ENCODE data around the gene RAB38.

Gene RAB38

DNA sequence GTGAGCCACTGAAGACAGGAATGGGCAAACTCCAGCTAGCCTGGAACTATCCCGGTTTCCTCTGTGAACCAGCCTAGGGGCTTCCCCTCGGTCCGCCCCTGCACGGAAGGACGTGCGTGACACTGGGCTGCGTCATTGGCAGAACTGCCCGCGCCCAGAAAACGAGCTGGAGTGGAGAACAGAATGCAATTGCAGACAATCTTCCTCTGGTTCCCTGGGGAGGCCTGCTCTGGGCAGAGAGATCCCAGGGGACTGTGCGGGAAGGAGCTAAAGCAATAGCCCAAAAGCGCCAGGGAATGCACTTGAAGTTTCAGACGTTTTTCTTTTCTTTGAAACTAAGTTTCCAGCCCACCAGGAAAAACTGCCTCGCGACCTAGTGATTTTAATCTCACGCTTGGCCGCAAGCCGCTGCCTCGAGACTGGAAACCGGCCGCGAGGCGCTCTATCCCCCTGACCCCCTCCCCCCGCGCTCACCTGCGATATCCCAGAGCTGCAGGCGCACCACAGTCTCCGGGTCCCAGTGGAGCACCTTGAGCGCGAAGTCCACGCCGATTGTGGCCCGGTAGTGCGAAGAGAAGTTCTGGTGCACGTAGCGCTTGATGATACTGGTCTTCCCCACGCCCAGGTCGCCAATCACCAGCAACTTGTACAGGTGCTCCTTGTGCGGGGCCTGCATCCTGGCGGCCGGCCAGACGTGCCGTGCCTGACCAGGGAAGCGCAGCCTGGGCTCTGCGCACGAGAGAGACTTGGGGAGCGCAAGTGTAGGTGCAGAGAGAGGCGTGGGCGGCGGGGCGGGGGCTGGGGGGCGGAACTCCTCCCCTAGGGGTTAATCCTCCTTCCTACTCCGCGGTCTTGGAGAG, at the start of gene RAB38:
RAB38 (minus strand) TSS at position 735 of the 860 bp plus-strand sequence; CDS start at position 676, 59 bp downstream.
- in situ Hi-C loops (cut with MboI; ENCODE audit: low sequenced_read_pairs): no loop called here

DNA sequence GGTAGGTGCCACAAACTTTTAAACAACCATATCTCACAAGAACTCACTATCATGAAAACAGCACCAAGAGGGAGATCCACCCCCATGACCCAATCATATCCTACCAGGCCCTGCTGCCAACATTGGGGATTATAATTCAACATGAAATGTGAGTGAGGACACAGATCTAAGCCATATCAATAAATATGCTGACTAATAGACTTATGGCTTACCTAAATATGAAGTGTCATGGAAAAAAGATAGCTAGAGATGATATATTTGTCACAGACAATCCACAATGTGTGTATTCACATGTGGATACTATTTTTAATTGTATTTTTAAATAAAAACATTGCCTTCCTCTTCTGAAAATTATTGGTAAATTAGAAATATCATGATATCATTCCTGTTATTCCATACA, 38.2 kb upstream of the RAB38 start:
- in situ Hi-C loops (cut with MboI; ENCODE audit: low sequenced_read_pairs): no loop called here

DNA sequence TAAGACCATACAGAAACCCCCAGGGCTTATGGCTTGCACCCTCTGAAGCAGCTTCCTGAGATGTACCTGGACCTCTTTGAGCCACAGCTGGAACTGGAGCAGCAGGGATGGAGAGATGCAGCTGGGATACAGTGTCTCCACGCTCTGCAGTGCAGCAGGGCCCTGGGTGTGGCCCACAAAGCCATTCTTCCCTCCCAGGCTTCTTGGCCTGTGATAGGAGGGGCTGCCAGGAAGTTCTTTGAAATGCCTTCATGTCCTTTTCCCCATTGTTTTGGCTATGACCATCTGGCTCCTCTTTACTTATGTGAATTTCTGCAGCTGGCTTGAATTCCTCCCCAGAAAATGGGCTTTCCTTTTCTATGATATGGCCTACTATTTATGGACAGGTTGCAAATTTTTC, 37.1 kb upstream of the RAB38 start:
- in situ Hi-C loops (cut with MboI; ENCODE audit: low sequenced_read_pairs): no loop called here

DNA sequence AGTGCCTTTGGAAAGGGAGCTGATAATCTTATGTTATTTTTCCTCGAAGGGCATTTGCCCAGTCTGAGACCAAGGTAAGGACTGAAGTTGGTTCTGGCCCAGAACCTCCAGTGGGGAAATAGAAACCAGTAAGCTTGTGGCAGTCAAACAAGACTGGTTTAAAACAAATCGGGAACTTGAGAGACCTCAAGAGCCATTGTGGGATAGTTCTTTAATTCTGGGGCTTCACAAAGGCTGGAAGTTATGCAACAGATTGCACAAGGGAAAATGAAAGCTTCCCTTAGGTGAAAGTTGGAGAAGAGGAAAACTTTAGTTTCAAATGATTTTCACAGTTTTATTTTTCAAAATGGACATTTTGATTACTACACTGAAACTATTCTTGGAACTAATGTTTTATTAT, 33.5 kb upstream of the RAB38 start:
- in situ Hi-C loops (cut with MboI; ENCODE audit: low sequenced_read_pairs): no loop called here

DNA sequence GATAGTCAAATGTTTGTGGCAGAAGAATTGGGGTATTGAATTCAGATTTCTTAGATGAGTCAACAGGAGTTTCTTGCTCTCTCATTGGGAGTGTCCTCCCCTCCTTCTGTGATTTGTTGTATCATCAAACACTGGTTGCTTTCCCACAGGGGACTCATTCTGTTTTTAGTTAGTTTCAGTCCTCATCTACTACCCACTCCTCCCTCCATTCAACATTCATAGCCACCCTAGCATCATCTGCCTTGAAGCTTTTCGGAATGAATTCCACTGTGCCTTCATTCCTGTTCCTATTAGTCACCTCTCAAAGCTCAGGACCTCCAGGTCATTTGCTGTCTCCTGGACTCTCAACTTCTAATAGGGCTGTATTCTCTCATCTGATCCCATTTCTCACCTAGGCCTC, 31.5 kb upstream of the RAB38 start:
- in situ Hi-C loops (cut with MboI; ENCODE audit: low sequenced_read_pairs): no loop called here

DNA sequence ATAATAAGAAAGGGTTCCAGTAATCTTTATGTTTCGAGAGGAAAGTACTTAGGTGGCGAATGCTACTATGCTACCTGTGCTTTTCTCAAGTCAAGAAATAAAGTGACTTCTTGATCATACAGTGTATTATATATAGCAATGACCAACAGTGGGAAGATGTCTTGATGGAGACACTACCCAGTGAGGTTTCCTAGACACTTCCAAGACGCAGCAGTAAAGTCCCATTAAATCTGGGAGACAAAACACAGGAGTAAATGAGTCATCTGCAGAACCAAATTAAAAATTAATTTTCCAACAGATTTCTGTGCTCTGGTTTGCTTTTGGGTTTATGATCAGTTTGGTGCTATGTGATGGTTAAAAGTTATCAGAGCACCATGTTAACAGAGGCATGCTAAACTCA, 29.1 kb upstream of the RAB38 start:
- in situ Hi-C loops (cut with MboI; ENCODE audit: low sequenced_read_pairs): no loop called here

DNA sequence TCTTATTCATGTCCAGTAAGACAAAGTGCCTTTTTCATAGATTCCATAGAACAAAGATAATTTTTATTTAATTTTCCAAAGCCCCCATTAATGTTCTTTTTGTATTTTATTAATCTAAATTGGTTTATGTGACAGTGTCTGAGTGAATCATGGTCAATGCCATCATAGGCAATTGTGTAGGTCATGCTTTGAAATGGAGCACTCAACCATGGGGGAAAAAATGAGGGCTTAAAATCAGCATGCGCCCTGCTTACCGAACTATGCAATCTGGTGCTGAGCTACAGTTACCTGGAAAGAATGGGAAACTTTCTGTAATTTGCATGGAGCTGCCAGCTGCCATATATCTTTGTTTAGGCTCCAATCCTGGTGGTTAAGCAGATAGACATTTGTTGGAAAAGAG, 28.4 kb upstream of the RAB38 start:
- in situ Hi-C loops (cut with MboI; ENCODE audit: low sequenced_read_pairs): no loop called here

DNA sequence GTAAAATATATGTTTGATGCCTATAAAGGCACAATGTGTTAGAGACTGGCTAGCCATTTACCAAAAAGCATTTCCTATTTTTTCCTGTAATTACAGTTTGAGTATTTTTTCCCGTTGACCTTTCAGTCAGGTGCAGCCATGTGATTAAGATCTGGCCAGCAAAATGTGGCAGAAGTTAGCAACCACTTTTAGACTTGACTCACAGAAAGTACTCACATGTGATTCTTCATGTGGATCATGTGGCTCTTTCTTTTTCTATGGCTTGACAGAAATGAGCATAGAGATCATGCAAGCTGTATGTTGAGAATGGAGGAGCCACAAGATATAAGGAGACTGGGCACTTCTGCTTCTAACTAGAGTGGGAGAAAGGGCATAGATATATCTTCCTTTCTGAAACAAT, 27.3 kb upstream of the RAB38 start:
- in situ Hi-C loops (cut with MboI; ENCODE audit: low sequenced_read_pairs): no loop called here

DNA sequence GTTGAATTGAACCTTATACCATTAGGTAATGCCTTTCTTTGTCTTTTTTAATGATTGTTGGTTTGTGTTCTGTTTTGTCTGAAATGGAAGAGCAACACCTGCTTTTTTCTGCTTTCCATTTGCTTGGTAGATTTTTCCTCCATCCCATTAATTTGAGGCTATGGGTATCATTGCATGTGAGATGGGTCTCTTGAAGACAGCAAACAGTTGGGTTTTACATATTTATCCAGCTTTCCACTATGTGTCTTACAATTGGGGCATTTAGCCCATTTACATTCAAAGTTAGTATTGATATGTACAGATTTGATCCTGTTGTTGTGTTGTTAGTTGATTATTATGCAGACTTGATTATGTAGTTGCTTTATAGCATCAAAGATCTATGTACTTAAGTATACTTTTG, 21.1 kb upstream of the RAB38 start:
- in situ Hi-C loops (cut with MboI; ENCODE audit: low sequenced_read_pairs): no loop called here

DNA sequence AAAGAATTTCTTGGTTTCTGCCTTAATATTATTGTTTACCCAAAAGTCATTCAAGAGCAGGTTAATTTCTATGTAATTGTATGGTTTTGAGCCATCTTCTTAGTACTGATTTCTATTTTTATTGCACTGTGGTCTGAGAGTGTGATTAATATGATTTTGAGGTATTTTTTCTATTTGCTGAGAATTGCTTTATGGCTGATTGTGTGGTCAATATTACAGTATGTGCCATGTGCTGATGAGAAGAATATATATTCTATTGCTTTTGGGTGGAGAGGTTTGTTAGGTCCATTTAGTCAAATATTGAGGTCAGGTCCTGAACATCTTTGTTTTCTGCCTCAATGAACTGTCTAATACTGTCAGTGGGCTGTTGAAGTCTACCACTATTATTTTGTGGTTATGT, 20.7 kb upstream of the RAB38 start:
- in situ Hi-C loops (cut with MboI; ENCODE audit: low sequenced_read_pairs): no loop called here

DNA sequence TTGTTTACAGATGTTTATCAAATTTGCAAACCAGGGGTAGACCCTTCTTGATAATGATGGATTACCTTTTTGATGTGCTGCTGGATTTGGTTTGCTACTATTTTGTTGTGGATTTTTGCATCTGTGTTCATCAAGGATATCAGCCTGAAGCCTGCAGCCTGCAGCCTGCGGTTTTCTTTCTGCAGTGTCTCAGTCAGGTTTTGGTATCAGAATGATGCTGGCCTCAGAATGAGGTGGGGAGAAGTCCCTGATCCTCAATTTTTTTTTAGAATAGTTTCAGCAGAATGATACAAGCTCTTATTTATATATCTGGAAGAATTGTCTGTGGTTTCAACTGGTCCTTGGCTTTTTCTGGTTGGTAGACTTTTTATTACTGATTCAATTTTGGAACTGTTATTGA, 19.7 kb upstream of the RAB38 start:
- in situ Hi-C loops (cut with MboI; ENCODE audit: low sequenced_read_pairs): no loop called here

DNA sequence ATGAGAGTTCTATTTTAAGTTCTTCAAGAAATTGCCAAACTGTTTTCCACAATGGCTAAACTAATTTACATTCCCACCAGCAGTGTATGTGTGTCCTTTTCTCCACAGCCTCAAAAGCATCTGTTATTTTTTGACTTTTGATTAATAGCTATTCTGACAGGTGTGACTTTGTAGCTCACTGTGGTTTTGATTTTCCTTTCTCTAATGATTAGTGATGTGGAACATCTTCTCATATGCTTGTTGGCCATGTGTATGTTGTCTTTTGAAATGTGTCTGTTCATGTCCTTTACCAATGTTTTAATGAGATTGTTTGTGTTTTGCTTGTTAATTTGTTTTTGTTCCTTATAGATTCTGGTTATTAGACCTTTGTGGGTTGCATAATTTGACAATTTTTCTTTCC, 18.0 kb upstream of the RAB38 start:
- in situ Hi-C loops (cut with MboI; ENCODE audit: low sequenced_read_pairs): no loop called here

DNA sequence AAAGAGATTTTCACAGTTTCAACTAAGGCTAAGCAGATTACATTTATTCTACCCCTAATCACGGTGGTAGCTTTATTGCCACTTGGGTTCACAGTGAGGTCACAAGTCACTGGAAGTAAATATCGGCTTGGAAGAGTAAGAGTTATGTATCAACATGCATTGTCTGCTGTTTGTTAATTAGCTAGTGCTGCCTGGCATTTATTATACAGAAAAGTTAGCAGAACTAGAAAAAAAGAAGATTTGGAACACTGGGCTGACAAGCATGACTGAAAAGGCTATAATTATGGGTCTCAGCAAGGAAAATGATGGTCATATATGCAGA, 13.7 kb upstream of the RAB38 start:
- in situ Hi-C loops (cut with MboI; ENCODE audit: low sequenced_read_pairs): no loop called here

DNA sequence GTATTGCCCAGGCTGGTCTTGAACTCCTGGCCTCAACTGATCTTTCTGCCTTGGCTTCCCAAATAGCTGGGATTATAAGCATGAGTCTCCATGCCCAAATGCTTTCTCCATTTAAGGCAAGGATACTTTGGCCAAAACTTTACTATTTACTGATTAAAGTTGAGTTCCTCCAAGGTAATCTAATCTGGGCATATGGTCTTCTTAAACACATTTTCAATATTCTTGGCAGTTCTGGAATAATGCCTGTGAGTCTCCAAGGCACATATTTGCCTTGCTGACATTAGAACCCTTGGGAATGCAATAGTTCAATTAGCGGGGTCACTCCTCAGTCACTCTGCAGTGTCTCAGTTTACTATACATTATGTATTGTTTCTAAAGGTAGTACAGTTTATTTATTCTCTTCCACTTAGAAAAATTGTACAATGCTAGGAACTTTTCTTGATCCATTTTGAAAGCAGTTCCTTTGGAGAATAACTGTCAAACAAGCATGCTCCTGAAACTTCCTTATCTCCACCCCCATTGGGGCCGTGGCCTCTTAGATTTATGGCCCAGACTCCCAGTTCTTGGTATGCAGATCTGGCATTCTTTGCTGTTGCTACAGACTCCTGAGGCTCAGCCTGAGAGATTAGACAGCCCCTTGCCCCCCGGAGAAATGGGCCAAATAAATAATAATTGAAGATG, 13.1 kb upstream of the RAB38 start:
- in situ Hi-C loops (cut with MboI; ENCODE audit: low sequenced_read_pairs): no loop called here

DNA sequence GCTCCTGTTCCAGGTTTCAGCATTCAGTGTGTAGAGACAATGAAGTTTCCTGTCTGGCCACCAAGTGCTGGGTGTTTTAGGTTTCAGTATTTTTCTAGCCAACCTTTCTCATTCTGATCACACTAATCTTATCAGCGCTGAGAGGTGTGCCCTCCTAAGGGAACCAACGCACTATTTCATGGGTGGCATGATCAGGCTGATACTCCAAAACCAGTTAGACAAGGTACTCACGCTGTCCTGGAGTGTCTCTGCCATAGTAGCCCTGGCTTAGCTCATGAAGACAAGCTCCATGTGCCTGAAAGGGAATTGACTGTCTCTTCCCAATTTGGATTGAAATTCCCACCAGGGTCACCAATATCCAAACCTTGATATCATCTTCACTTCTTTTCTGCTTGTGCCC, 8.0 kb upstream of the RAB38 start:
- in situ Hi-C loops (cut with MboI; ENCODE audit: low sequenced_read_pairs): no loop called here

DNA sequence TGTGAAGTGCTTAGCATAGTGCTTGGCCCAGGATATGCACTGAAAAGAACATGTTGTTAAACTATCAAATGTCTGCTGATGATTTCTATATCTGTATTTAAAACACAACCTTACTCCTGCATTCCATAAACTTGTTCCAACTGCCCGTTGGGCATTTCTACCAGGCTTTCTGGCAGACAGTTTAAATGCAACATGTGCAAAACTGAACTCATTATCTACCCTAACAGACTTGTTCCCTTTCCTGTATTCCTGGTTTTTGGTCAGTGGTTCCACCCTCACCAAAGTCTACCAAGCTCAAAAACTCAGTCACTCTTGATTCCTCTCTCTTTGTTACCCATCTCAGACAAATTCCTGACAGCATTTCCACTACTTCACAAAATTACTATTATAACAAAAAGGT, 6.5 kb upstream of the RAB38 start:
- in situ Hi-C loops (cut with MboI; ENCODE audit: low sequenced_read_pairs): no loop called here

DNA sequence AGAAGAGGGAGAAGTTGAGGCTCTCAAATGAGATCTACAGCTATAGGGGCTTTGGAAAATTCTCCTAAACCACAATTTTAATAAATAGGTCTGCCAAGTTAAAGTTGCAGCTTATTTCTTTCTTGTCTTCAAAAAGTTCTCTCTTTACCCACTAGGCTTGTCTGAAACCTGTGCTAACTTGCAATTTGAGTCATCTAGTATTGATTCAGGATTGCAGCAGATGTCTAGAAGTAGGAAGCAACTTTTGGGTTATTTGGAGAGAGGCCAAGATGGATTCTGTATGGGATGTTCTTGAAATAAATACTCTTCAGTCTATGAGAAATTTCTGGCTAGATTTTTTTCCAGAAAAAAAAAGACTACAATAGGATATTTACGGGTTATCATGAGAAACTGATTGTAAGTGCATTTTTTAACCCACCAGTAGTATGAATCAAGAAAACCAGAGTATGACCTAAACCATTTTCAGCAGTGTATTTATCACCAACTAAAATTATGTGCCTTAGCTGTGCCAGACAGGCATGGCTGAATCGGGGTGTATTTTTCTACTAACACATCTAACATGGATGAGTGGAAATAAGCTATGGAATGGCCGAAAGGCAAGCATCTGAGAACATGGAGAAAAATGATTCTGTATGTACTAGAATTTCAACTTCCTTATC, 4.9 kb upstream of the RAB38 start:
- in situ Hi-C loops (cut with MboI; ENCODE audit: low sequenced_read_pairs): no loop called here

DNA sequence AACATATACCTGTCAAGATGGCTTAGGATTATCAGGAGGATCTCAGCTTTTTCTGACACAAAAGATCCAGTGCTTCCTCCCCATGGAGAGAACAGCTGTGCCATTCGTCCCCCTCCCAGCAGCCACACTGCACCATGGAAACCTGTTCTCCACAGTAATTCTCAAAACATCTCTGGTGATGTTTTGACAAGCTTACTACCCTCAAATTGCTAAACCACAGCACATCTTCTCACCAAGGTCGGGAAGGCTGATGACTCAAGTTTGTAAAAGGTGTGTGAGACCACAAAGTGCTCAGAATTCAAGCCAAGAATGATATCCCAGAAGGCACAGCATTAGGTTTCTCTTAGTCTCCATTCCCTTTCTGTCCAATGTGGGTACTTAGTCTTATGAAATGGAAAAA, 3.9 kb upstream of the RAB38 start:
- in situ Hi-C loops (cut with MboI; ENCODE audit: low sequenced_read_pairs): no loop called here

DNA sequence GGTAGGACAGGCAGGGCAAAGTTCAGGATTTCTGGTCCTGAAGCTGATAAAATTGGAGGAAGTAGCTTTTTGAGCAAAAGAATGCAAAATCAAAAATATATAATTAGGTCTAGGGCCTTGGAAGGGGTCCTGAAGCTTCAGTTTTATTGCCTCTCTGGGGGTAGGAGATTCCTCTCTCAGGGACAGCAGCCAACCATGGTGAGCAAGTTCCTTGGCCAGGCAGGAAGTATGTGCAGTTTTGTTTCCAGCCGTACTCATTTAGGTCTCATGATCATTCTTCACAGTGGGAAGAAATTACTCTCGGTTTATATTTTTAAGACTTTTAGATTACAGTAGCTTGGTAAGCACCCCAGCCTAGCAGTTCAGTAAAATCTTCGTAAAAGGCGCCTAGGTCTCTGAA, 2.9 kb upstream of the RAB38 start:
- in situ Hi-C loops (cut with MboI; ENCODE audit: low sequenced_read_pairs): no loop called here

DNA sequence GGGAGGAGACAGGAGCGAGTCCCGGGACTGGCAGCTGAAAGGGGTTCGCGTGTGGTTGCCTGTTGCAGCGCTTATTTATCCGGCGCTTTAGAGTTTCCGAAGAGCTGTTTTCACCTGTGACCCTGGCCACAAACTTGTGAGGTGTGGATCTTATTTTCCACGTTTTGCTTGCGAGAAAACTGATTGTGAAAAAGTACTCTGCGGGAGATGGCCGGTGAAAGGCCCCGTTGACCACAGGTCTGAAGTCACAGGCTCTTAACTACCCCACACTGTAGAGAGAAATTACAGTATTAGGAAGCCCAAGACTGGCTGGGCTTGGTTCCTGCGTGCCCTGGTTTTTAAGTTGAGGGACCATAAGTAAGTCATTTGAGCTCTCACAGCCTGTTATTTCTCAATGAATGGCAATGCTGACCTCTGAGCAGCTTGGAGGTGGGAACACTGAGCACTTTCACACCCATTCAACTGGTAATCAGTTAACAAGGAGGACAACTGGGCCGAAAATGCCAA, 379 bp upstream of the RAB38 start:
- in situ Hi-C loops (cut with MboI; ENCODE audit: low sequenced_read_pairs): no loop called here

DNA sequence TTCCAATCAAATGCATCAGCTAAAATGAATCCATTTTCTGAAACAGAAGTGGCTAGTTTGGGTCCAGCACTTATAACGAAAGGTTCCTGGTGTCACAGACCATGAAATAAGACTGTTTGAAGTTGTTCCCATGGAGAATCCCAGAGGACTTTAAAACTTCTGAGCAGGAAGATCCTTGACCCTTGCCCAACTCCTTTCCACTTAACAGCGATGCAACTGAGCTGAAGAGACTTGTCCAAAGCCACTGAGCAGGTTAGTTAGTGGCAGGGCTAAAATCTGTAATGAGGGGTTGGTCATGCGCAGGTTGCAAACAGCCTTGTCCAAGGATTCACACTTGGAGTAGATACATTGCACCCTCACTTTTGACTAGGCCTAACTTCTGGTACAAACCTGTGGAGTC, 1.3 kb downstream of the RAB38 start:
- in situ Hi-C loops (cut with MboI; ENCODE audit: low sequenced_read_pairs): no loop called here

DNA sequence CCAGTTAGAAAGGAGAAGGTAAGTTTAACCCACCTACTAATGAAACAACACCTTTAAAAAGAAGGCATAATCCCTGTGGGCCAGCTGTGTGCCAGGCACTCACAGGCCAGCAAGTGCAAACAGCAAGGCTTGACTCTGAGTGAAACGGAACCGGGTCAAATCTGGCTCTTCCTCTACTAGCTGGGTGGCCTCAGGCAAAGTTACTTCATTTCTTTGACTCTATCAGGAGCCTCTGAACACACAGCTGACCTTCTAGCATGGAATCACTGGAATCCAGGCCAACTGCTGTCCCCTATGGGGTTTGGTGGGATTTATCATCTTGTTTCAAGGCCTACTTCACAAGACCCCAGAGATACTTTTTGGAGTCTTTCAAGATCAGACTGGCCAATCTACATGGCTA, 3.3 kb downstream of the RAB38 start:
- in situ Hi-C loops (cut with MboI; ENCODE audit: low sequenced_read_pairs): no loop called here
